AG04450 (cell line): ENCODE results near the gene IGLL5. TPM values are rescaled to one million over a fixed set of nuclear protein-coding genes. Genes with fewer than 3 reads are reported as not detected.

ENCODE experiments used
- CTCF ChIA-PET: fragments of 300-600, 350-600 bp; formaldehyde crosslinking; extraction: SDS; loops from one replicate; lab custom pipeline; 2022; ENCODE audit warnings: antibody characterized with exemption, inconsistent platforms; lab: Charles Lee
- POLR2A ChIA-PET: fragments of 350-600 bp; formaldehyde crosslinking; extraction: SDS; loops from one replicate; lab custom pipeline; 2021; ENCODE audit warnings: antibody characterized with exemption, inconsistent platforms; lab: Yijun Ruan, JAX
- DNase-seq: peaks from one replicate; pipeline ENCODE4 v3.0.0-alpha.2; 2011; ENCODE audit warnings: low read depth, low spot score
- H3K27ac ChIP-seq: one replicate; pipeline ENCODE4 v1.5.1; 2012; ENCODE audit warnings: low read depth, low read length, control low read depth
- H3K27me3 ChIP-seq: one replicate; pipeline ENCODE4 v1.6.0; 2012; ENCODE audit warnings: low read length; ENCODE audit not compliant: control insufficient read depth, insufficient read depth
- H3K4me3 ChIP-seq: 2 replicates; pipeline ENCODE4 v1.5.1; 2011; ENCODE audit warnings: mild to moderate bottlenecking, low read depth, low read length, control low read depth
- H3K9me3 ChIP-seq: 2 replicates; pipeline ENCODE4 v1.5.1; 2012; ENCODE audit warnings: low read length; ENCODE audit not compliant: control insufficient read depth, insufficient read depth
- polyA plus RNA-seq: library from polyadenylated mRNA; depleted of rRNA; stranded (reverse); fragments of >200 nt; gene quantifications from 2 replicates; pipeline ENCODE4 v1.2.3, GENCODE V29; 2011
- TF ChIP-seq, protein P1 (sequence below): IDR thresholded peaks from 2 replicates; pipeline ENCODE4 v1.5.1; 2011; ENCODE audit warnings: low read depth, low read length, control low read depth, inconsistent platforms

The IGLL5 gene
- polyA plus RNA-seq, 1 experiment: not detected

DNA sequence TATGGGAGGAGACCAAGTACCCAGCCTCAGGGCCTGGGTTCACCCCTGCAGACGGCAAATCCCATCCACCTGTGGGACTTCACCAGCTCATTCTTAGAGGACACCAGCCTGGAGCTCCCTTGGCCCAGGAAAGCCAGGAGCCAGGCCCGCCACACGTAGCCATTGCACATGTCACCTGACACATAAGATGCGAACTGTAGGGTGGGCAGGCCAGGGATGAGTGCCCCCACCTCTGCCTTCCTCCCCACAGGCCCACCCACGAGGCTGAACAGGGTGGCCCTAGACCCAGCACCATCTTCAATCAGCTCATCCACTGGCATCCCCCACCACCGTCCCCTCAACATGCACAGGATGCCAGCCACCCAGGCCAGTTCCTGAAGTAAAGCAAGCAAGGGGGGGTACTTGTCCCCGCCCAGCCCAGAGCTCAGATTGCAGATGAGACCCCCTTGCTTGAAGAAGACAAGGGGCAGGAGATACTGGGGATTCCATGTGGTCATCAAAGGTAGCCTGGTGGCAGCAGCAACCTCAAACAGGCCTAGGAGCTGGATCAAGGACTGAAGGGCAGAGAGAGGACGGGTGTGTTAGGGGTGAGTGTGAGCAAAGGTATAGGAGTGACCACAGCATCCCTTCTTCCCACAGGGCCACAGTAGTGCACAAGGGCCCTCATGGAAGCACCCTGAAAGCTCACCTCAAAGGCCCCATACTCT lies 45.6 kb downstream of the IGLL5 start:
- CTCF ChIA-PET: no interaction called here
- H3K4me3 ChIP-seq: no peak overlapping the region
- no peaks in the 10 kb centered on the region; the same call in 1 of the 2 replicates for H3K9me3 ChIP-seq
- POLR2A ChIA-PET: no interaction called here
- no peak overlapping the region for H3K27ac ChIP-seq
- peaks cover 4% of the 10 kb centered on the region for H3K27me3 ChIP-seq
- TF ChIP-seq, protein P1, sequence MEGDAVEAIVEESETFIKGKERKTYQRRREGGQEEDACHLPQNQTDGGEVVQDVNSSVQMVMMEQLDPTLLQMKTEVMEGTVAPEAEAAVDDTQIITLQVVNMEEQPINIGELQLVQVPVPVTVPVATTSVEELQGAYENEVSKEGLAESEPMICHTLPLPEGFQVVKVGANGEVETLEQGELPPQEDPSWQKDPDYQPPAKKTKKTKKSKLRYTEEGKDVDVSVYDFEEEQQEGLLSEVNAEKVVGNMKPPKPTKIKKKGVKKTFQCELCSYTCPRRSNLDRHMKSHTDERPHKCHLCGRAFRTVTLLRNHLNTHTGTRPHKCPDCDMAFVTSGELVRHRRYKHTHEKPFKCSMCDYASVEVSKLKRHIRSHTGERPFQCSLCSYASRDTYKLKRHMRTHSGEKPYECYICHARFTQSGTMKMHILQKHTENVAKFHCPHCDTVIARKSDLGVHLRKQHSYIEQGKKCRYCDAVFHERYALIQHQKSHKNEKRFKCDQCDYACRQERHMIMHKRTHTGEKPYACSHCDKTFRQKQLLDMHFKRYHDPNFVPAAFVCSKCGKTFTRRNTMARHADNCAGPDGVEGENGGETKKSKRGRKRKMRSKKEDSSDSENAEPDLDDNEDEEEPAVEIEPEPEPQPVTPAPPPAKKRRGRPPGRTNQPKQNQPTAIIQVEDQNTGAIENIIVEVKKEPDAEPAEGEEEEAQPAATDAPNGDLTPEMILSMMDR: no peak
- DNase-seq: no peak

DNA sequence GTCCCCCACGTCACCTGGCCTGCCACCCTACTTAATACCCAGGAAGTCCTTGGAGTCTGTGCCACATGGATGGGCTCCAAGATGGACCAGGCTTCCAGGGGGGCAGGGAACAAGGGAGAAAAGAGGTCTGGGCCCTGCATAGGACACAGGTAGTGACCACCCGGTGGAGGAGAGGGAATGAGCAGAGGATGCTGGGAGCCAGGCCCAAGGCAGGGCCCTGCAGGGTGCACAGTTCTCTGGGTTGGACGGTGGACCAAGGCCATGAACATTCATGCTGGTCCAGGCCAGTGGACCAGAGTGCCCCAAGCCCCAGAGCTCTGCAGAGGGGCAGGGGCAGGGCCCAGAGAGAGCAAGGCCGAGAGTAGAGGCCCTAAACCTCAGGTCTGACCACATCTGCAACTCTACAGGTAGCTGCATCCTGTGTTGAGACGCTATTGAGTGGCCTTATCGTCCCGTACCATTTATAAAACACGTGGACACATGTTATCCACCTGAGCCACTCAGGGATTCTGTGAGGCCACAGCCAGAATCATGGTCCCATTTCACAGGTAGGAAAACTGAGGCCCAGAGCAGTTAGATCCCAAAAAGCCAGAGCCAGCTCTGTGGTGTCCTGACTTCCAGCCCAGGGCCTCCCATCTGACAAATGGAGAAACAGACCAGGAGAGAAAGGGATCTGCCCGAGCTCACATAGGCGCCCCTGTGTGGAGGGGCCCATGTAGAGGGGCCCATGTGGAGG lies 46.4 kb downstream of the IGLL5 start:
- Histone ChIP-seq H3K9me3 (no peaks in the 10 kb centered on the region; the same call in 1 of the 2 replicates), H3K27ac (no peak overlapping the region), H3K27me3 (peaks cover 4% of the 10 kb centered on the region), H3K4me3 (no peak overlapping the region)
- POLR2A ChIA-PET: no interaction called here
- CTCF ChIA-PET: no interaction called here
- DNase-seq: no peak
- TF ChIP-seq, protein P1: no peak

DNA sequence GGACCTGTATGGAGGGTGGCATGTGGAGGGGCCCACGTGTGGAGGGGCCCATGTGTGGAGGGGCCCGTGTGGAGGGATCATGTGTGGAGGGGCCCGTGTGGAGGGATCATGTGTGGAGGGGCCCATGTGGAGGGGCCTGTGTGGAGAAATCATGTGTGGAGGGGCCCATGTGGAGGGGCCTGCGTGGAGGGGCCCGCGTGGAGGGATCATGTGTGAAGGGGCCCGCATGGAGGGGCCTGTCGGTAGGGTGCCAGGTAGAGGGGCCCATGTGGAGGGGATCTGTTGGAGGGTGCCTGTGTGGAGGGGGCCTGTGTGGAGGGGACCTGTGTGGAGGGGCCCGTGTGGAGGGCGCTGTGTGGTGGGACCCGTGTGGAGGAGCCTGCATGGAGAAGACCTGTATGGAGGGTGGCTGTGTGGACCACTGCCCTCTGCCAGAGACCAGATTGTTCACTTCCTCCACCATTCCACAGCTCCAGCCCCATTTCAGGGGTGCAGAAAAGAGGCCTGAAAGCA lies 47.0 kb downstream of the IGLL5 start:
- Histone ChIP-seq H3K27me3 (peaks cover 5% of the 10 kb centered on the region), H3K27ac (no peak overlapping the region), H3K9me3 (no peaks in the 10 kb centered on the region; the same call in 1 of the 2 replicates), H3K4me3 (no peak overlapping the region)
- TF ChIP-seq, protein P1: no peak
- ChIA-PET CTCF (no interaction called here), POLR2A (no interaction called here)
- no peak for DNase-seq

DNA sequence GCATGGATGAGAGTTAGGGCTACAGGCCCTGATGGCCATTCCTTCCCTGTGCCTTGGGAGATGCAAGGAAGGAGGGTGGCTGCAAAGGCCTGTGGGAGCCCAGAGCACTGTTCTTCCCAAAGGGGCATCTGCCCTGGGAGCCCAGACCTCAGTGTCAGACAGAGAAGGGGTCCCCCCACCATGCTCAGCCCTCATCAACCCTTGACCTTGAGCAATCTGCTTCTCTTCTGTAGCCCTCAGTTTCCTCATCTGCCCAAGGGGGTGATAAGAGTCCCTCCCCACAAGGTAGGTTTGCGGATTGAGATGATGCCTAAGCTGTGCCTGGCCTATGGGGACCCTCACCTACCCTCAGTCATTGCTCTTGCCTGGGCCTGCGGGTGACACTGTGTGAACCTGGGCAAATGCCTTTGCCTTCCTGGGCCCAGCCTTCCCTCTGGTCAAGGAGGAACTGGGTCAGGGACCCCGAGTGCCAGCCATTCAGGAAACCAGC lies 47.5 kb downstream of the IGLL5 start:
- POLR2A ChIA-PET: no interaction called here
- Histone ChIP-seq H3K27me3 (peaks cover 5% of the 10 kb centered on the region), H3K4me3 (no peak overlapping the region), H3K9me3 (no peaks in the 10 kb centered on the region; the same call in 1 of the 2 replicates), H3K27ac (no peak overlapping the region)
- TF ChIP-seq, protein P1: no peak
- CTCF ChIA-PET: no interaction called here
- DNase-seq: no peak
